ENCODE results near the gene ECE1.

ECE1 gene

GRCh38 chr1:21307663-21308305, 17.5 kb upstream of the ECE1 start:
- DNase-seq = no peak

GRCh38 chr1:21307210-21307609, 16.9 kb upstream of the ECE1 start:
- no peak for DNase-seq

- no peak for DNase-seq
Measured at GRCh38 chr1:21305900-21306189, 15.6 kb upstream of the ECE1 start.

GRCh38 chr1:21305155-21305899, 15.1 kb upstream of the ECE1 start:
- no peak for DNase-seq

- no peak for DNase-seq
Measured at GRCh38 chr1:21304488-21304887, 14.2 kb upstream of the ECE1 start.

GRCh38 chr1:21302747-21303715, 12.8 kb upstream of the ECE1 start:
- DNase-seq = peak; percentile 14

GRCh38 chr1:21301794-21302440, 11.7 kb upstream of the ECE1 start:
- DNase-seq = no peak

- no peak for DNase-seq
Measured at GRCh38 chr1:21300774-21301173, 10.5 kb upstream of the ECE1 start.

GRCh38 chr1:21299780-21300395, 9.6 kb upstream of the ECE1 start:
- no peak for DNase-seq

GRCh38 chr1:21298981-21299391, 8.7 kb upstream of the ECE1 start:
- peak; percentile 35 for DNase-seq

GRCh38 chr1:21297975-21298374, 7.7 kb upstream of the ECE1 start:
- DNase-seq = no peak

- DNase-seq = no peak
Measured at GRCh38 chr1:21296509-21297354, 6.5 kb upstream of the ECE1 start.

- DNase-seq = no peak
Measured at GRCh38 chr1:21295545-21295944, 5.3 kb upstream of the ECE1 start.

GRCh38 chr1:21295002-21295401, 4.7 kb upstream of the ECE1 start:
- DNase-seq = no peak

- DNase-seq = no peak
Measured at GRCh38 chr1:21294266-21294989, 4.2 kb upstream of the ECE1 start.

GRCh38 chr1:21293537-21294265, 3.4 kb upstream of the ECE1 start:
- no peak for DNase-seq

- no peak for DNase-seq
Measured at GRCh38 chr1:21292984-21293536, 2.8 kb upstream of the ECE1 start.

GRCh38 chr1:21292503-21292983, 2.3 kb upstream of the ECE1 start:
- no peak for DNase-seq

GRCh38 chr1:21291964-21292363, 1.7 kb upstream of the ECE1 start:
- DNase-seq = no peak

GRCh38 chr1:21291184-21291583, 921 bp upstream of the ECE1 start:
- DNase-seq = no peak
